Stimulated activated CD8-positive, alpha-beta memory T cell treated with anti-CD3 and anti-CD28 coated beads, Interleukin-2, amount 100 ng/mL, for 48 hours (primary cell): ENCODE results near the gene AOPEP.
"Not testable (repeated sequence)": the region's sequence is repeated elsewhere in the genome, so short reads cannot be mapped to it uniquely, and the experiment has no call there.

Source experiments
- DNase-seq, 2 donors: peaks; one replicate each; pipeline ENCODE4 v3.0.0-alpha.2; 2020; ENCODE audit warnings: low read depth in 2 of 2

Gene AOPEP

DNA sequence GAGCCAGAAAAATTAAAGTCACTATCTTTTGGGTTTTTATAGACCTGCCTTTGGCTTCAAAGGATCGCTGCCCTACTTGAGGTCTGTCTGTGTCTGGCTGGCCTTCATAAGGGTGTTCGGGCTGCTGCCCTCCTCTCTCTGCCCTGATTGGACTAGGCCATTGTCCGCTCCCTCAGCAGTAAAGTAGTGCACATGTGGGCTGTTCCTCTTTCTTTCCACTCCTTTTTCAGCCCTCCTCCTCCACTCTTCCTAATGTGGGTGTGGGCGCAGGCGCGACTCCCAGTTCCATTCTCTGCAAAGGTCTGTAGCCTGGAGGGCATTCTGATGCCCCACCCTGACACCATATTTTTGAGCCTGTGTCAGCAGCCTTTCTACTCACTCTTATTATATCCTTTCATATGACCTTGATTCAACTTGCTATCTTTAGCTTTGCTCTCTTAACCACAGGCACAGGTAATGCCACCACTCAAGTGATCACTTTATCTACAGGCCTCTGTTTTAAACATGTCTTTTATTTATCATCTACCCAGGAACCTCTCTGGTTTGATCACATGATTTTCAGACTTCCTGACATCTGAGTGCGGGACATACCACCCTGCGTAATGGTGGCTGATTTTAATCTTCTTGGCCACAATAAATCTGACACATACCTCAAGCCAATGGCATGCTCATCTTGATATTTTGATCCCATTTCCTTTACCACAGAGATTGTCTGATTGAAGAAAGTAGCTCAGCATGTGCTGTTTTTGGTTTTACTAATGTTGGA, 144.5 kb downstream of the AOPEP start:
- no peak for DNase-seq

DNA sequence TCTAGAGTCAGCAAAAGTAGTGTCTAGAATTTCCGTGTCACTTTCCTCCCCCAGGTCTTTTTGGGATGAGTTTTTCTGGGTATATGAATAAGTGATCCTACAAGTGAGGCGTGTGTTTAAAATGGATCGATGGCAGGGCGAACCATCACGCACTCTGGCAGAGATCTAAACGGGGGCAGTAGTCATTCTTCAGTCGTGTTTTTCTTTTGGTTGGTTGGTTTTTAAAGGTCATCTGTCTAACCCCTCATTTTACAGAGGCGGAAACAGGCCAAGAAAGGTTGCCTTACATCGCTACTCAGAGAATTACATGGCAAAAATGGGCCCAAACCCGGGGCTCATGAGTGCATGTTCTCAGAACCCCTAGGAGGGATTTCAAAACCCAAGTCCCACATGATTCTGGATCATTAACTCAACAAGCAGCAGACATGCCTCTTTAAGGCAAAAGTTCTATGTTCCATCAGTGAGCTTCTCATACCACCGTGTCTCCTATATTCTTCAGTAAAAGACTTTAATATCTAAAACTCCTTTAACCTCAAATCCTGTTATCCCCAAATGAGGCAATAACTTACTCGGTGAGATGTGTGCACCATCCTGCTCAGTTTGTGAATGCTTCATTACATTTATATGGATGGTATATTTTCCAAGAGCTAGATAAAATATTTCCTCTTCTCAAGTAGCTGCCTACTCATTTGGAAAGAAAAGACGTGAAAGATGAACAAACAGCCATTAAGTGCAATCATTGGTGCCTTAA, 145.8 kb downstream of the AOPEP start:
- no peak for DNase-seq

DNA sequence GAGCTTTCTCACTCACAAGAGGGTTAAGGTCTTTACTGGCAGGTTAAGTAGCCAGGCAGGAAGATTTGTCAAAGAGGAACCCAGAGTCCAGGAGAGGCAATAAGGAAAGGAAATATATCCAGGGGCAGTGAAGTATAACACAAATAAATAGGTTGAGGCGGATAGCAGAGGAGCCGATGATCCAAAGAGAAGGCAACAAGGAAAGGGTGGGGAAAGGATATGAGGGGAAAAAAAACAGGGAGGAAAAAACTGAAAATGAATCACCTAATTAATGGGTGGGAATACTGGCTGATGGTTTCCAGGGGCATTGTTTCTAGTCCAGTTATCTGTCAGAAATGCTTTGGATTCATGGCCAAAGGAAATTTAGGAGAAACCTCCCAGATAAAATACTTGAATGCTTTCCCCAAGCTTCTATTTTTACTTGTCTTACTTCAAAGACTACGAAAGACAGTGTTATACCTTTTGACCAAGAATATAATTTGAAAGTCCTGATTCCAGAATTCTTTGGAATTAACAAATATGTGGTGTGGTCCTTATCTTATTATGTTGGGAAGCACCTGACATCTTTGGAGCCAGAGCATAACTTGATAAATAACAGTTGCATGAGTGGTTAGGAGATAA, 146.5 kb downstream of the AOPEP start:
- no peak for DNase-seq

DNA sequence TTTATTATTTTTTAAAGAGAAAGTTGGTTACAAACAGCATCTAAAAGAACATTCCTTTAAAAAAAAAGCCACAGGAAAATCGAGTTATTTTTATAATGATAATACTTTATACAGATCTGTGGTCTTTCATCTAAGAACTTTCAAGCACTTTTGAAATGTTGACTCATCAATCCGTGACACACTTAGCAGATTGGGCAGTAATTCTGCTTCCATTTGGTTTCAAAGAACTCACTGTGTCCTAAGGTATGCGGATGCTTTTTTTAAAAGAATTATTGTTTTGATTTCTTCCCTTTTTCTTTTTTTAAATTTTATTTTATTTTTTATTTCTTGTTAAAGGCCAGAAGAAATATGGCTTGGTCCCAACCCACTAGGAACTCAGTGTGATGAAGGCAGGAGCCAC, 147.8 kb downstream of the AOPEP start:
- DNase-seq, result no peak

DNA sequence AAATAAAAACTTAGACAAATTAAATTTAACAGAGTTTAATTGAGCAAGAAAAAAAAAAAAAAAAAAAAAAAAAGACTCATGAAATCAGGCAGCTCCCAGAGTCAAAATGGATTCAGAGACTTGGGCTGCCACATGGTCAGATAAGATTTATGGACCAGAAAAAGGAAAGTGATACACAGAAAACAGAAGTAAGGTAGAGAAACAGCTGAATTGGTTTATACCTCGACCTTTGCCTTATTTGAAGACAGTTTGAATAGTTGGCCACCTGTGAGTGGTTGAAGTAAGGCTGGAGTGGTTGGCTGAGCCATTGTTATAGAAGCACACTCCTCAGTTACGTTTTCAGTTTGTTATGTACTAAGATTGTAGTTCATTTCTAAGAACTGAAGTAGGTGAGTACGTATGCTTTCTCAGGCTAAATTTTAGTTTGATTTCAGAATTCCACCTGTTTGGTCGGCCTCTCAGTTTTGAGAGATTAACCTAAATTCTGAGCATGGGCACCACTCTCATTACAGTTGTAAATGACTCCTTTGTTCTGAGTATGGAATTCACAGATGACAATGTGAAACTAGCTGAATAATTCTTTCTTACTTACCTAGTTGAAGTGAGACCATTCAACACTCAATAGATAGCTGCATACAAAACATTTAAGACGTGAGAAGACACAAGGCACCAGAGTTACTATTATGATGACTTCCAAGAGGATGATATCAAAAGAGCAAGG, 149.0 kb downstream of the AOPEP start:
- DNase-seq, result no peak

DNA sequence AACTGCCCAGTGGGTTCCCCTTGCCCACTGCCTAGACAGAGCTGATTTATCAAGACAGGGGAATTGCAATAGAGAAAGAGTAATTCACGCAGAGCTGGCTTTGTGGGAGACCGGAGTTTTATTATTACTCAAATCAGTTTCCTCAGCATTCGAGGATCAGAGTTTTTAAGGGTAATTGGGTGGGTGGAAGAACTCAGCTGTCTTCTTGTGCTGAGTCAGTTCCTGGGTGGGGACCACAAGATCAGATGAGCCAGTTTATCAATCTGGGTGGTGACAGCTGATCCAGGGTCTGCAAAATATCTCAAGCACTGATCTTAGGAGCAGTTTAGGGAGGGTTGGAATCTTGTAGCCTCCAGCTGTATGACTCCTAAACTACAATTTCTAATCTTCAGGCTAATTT, 152.3 kb downstream of the AOPEP start:
- DNase-seq, result not testable (repeated sequence)

DNA sequence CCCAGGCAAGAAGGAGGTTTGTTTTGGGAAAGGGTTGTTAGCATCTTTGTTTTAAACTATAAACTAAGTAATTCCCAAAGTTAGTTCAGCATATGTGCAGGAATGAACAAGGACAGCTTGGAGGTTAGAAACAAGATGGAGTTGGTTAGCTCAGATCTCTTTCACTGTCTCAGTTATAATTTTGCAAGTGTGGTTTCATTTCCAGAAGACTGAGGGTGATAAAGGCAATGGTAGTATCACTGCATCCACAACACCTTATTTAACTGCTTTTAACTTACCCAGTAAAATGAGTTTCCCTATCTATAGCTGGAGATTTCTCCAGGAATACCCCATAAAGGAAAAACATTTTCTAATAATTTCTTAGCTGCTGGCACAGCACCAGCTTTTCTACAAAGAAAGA, 152.7 kb downstream of the AOPEP start:
- no peak for DNase-seq

DNA sequence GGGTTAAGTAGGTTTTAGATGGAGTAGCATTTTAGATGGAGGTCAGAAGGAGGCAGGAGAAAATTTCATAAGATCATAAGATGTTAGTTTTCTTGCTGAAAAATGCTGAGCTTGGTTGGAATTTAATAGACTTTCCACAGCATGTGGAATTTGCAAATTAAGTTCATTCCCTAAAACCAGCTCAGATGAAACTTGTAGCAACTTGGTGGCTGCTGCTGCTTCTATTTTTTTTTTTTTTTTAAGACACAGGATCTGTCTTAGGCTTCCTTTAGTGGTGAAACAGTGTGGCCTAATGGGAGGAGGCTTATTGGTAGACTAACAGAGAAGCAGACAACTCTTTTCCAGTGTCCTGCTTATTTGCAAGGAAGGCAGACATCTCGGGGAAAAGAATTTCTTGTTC, 154.5 kb downstream of the AOPEP start:
- no peak for DNase-seq

DNA sequence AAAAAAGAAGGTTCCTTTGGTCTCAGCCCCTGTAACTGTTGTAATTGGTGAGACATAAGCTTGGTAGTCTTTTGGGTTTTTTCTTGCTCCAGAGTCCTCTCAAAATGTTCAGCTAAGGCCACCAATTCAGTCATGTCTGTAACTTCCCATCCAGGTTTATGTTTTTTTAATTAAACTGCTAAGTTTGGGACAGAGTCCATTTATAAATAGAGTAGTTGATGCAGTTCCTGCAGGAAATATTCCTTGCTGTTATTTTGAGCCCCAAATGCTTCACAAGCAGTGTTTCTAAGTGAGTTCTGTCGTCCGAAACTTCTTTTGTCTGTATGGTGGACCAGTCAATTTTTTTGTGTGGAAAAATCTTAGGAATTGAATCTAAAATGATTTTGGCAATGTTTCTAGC, 155.0 kb downstream of the AOPEP start:
- no peak for DNase-seq

DNA sequence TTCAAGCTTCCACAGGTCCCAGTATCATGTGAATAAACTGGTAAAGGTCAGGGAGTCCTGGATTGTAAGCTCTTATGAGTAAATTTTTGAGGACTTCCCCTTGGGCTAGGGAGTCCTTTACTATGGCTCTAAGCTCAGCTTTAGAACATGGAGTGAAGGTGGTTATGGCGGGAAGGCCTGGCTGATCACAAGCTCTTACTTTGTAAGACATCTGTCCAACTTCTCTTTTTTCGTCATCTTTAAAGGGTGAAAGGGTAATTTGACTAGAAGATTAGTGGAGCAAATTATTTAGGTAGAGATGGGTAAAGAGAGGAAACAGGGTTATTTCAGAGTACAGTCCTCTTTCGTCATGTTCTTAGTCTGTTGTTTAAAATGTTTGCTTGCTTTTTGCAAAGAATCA, 155.4 kb downstream of the AOPEP start:
- no peak for DNase-seq

DNA sequence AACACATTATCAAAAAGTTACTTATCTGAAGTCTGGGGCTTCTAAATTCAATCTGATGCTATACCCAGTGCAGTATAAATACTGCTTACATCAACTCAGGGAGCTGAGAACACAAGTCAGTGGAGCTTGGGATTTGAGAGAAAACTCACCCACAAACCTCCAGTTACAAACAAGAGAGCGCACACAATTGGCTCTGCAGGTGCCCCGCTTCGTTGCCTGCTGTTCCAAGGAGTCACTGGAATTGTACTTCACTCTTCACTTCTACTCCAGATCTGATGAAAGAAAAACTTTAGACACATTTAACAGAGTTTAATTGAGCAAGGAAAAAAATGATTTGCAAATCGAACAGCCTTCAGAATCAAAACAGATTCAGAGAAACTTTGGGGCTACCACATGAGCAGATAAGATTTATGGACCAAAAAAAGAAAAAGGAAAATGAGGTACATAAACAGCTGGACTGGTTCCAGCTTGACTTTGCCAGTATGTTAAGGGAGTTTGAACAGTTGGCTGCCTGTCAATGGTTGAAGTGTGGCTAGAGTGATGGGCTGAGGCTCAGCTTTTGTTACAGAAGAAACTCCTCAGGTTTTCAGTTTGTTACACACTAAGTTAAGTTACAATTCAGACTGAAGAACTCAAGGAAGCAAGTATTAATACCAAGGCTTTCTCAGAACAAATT, 156.6 kb downstream of the AOPEP start:
- no peak for DNase-seq

DNA sequence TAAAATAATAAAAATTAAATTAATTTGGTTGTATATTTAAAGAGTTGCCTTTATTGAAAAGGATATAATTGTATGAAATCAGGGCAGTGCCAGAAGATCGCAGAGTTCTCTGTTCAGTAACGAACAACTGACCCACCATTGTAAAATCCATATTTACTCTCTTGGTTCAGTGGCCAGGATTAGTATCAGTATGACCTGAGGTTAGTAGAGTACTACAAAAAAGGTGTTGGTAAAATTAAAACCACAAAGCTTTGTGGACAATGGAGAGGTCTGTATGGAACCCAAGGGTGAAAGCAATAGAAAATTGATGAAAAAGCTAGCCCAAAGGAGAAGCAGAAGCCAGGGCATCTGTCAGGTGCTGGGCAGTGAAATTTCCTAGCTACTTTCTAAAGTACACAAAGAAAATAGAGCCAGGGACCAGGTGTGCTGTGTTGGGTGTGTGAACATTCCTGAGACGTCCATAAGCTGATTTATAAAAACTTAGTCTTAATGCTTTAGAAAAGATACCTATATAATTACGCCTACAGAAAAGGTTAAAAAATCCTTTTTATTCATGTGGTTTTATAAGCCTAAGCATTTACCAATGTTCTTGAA, 159.5 kb downstream of the AOPEP start:
- DNase-seq, result no peak

DNA sequence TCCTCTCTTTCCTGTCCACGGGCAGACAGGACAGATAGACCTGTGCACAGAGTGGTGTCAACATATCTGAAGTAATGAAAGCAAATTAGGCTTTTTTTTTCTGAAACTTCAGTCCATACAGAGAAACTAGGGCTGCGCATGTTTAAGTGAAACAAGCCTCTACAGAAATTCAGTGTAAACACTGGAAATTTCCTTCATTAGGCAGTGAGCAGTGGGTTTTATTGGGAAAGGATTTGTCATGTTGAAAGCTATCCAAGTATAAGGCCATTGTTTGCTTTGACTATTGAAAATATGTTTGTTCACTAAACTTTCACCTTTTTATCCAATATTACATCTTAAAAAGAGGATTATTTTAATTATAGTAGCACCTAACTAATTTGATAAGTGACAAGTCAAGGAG, 161.2 kb downstream of the AOPEP start:
- no peak for DNase-seq

DNA sequence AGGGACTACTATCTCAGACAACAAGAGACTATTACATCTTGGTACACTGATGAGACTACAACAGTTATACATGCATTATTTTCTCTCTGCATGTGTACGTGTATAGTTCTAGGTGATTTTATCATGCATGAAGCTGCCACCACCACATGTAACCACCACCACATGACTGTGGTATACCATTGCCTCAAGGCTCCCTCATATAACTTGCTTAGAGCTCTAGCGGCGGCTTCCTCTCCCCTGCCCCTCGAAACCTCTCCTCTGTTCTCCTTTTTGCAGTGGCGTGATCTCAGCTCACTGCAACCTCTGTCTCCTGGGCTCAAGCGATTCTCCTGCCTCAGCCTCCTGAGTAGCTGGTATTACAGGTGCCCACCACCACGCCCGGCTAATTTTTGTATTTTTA, 162.3 kb downstream of the AOPEP start:
- no peak for DNase-seq

DNA sequence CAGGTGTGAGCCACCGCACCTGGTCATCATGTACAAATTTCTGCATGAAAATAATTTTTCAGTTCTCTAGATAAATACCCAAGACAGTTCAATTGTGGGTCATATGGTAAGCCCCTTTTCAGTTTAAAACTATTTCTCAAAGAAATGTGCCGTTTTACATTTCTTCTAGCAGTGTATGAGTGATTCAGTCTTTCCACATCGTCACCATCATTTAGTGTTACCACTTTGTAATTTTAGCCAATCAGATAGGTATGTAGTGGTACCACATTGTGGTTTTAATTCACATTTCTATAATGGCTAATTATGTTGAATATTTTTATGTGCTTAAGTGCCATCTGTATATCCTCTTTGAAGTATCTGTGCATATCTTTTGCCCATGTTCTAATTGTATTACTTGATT, 163.1 kb downstream of the AOPEP start:
- DNase-seq, result no peak

DNA sequence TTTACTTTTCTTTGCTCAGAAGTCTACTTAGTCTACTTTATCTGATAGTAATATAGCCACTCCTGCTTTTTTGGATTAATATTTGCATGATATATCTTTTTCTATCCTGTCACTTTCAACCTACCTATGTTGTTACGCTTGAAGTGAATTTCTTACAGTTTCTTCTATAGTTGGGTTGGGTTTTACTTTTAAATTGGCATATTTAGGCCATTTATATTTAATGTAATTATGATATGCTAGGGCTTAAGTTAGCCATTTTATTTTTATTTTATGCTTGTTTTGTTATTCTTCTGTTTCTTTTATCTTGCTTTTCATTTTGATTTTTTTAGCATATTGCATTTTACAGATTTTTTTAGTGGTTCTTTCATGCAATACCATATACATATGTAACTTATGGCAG, 164.7 kb downstream of the AOPEP start:
- no peak for DNase-seq

DNA sequence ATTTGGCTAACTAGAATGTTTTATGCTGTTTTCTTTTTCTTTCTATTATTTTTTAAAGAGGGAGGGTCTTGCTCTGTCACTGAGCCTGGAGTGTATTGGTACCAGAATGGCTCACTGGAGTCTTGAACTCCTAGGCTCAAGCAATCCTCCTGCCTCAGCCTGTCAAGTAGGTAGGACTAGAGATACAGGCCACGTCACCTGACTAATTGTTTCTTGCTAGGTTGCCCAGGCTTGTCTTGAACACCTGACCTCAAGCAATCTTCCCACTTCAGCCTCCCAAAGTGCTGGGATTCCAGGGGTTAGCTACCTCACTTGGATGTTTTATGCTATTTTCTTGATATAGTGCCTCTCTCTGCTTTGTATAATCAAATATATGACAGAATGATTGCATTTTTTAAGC, 166.2 kb downstream of the AOPEP start:
- DNase-seq, result no peak

DNA sequence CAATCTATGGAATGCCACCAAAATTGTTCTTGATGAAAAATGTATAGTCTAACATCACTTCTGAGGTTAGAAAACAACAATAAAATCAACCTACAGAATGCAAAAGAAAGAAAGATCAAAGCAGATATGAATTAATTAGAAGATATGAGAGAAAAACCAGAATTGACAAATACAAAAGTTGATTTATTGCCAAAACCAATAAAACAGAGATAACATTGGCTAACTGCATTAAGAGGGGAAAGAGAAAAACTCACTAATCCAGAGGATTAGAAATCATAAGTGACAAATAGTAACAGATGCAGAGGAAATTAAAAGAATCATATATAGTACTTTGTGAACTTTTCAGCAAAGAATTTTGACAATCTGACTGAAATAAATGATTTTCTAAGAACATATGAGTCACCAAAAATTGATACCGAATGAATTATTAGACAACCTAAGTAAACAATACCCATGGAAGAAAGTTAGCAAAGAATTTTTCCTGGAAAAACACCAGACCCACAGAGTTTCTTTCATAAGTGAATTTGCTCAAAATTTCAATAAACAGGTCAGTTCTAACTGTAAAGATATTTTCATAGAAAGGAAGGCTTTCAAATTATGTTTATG, 167.7 kb downstream of the AOPEP start:
- no peak for DNase-seq

DNA sequence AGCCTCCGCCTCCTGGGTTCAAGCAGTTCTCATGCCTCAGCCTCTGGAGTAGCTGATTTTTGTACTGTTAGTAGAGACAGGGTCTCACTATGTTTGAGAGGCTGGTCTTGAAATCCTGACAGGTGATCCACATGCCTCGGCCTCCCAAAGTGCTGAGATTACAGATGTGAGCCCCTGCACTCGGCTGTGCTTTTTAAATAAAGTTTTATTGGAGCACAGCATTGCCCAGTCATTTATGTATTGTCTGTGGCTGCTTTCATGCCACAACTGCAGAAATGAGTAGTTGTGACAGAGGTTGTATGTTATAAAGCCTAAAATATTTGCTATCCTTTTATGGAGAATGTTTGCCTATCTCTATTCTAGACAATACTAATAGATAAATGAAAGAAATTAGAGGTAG, 169.2 kb downstream of the AOPEP start:
- DNase-seq, result no peak

DNA sequence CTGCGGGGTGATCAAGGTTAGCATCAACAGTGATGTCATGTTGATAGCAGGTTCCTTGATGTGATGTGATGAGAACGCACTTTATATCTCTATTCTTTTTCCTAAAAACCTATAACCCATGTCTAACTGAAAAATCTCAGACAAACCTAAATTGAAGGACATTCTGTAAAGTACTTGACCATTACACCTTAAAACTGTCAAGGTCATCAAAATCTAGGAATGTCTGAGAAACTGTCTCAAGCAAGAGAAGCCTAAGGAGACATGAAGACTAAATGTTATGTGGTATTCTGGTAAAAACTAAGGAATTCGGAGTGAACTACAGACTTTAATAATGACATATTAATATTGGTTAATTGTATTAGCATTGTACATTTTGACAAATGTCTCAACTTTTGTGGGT, 170.0 kb downstream of the AOPEP start:
- no peak for DNase-seq
